ENCODE results near the gene LMAN1L. TPM values are rescaled to one million over a fixed set of nuclear protein-coding genes. Genes with fewer than 3 reads are reported as not detected.

Gene LMAN1L
- total RNA-seq, 4 donors from 2014 or later = 0.42 TPM; not detected in 3

- Histone ChIP-seq H3K4me1 (peaks cover 0 to 56% (median 47%) of the 10 kb centered on the region in 4 donors), H3K9me3 (no peaks in the 10 kb centered on the region)
- TF ChIP-seq POLR2A (IDR thresholded peaks at IDR 0.05) = no peak
- TF ChIP-seq, protein P1, sequence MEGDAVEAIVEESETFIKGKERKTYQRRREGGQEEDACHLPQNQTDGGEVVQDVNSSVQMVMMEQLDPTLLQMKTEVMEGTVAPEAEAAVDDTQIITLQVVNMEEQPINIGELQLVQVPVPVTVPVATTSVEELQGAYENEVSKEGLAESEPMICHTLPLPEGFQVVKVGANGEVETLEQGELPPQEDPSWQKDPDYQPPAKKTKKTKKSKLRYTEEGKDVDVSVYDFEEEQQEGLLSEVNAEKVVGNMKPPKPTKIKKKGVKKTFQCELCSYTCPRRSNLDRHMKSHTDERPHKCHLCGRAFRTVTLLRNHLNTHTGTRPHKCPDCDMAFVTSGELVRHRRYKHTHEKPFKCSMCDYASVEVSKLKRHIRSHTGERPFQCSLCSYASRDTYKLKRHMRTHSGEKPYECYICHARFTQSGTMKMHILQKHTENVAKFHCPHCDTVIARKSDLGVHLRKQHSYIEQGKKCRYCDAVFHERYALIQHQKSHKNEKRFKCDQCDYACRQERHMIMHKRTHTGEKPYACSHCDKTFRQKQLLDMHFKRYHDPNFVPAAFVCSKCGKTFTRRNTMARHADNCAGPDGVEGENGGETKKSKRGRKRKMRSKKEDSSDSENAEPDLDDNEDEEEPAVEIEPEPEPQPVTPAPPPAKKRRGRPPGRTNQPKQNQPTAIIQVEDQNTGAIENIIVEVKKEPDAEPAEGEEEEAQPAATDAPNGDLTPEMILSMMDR (IDR thresholded peaks at IDR 0.05) = no peak
- no peak for TF ChIP-seq EP300 (IDR thresholded peaks at IDR 0.05)
These were observed 60.0 kb downstream of the LMAN1L start for GRCh38 chr15:74872702-74873035.

DNA sequence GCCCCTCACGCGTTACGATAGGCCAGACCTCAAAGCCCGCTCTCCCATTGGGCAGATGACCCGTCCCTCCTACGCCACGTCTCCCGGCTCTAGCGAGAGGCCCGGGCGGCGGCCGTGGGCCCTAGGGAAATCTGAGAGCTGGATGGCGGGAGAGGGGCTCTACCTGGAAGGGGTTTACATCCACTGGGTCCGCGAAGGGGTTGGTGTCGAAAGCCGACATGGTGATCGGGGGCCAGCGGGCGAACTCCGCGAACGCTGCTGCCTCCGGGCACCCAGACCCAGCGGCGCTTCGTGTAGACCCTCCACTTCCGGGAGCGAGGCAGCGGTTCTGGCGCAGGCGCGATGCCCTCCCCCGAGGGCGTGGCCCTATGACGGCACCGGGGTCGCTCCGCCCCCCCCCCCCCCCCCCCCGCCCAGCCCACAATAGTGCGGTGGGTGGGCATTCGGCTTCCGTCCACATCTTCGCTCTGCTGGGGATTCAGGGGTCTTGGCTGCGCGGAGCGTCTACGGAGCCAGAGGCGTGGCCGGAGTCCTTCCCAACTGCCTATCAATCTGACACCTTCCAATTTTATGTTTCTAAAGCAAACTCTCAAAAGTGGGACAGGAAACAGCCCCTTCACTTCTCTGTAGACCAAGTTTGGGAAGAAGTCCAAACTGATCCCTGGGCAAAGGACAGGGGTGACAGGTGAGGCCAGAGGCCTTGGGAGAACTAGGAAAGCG, 60.6 kb downstream of the LMAN1L start, which contains the start of gene SCAMP2:
Gene SCAMP2 (minus strand): TSS at position 330 of the 720 bp plus-strand sequence. CDS start 110 bp downstream, at position 220.
- peak; percentile 85 to 90 for DNase-seq (ENCODE audit: low spot score in 2 of 2)
- H3K4me3 ChIP-seq = peak within 1 kb of the TSS; percentile 69 to 76 (median 75)
- 0% methylated on average over 25 to 29 of the region's 52 CpGs for WGBS, 2 donors
- peaks cover 0 to 51% (median 42%) of the 10 kb centered on the region in 4 donors for H3K4me1 ChIP-seq
- no peaks in the 10 kb centered on the region for H3K36me3 ChIP-seq
- no peaks in the 10 kb centered on the region for H3K27me3 ChIP-seq
- H3K27ac ChIP-seq = peak within 1 kb of the TSS; percentile 91 to 97 (median 92)
- no peaks in the 10 kb centered on the region for H3K9me3 ChIP-seq
- TF ChIP-seq EP300 (IDR thresholded peaks at IDR 0.05) = peak in 1 of 2 donors; percentile 92
- TF ChIP-seq, protein P1 (IDR thresholded peaks at IDR 0.05) = peak in 1 of 5 experiments; percentile 39
- peak; percentile 63 to 87 for TF ChIP-seq POLR2A (IDR thresholded peaks at IDR 0.05)

More at GRCh38 chr15:74872702-74873035, 60.0 kb downstream of the LMAN1L start:
- DNase-seq (ENCODE audit: low spot score in 2 of 2) = no peak
- Histone ChIP-seq H3K27me3 (no peaks in the 10 kb centered on the region), H3K36me3 (no peaks in the 10 kb centered on the region), H3K27ac (peak overlapping the region; percentile 91 to 97 (median 92)), H3K4me3 (peak overlapping the region; percentile 69 to 76 (median 75))
- 0 to 3% methylated on average over 11 of the region's 11 CpGs for WGBS, 2 donors

- DNase-seq (ENCODE audit: low spot score in 2 of 2) = peak in 1 of 2 donors; percentile 28
- H3K27me3 ChIP-seq = no peaks in the 10 kb centered on the region
- peaks cover 0 to 44% (median 35%) of the 10 kb centered on the region in 4 donors for H3K4me1 ChIP-seq
- no peaks in the 10 kb centered on the region for H3K9me3 ChIP-seq
- peak overlapping the region; percentile 91 to 97 (median 92) for H3K27ac ChIP-seq
- TF ChIP-seq, protein P1 (IDR thresholded peaks at IDR 0.05) = no peak
- TF ChIP-seq POLR2A (IDR thresholded peaks at IDR 0.05) = no peak
- TF ChIP-seq EP300 (IDR thresholded peaks at IDR 0.05) = no peak
- WGBS, 2 donors = 25 to 34% methylated on average over 12 to 16 of the region's 16 CpGs
- peak overlapping the region; percentile 69 to 76 (median 75) for H3K4me3 ChIP-seq
- H3K36me3 ChIP-seq = no peaks in the 10 kb centered on the region
These were observed 61.3 kb downstream of the LMAN1L start for GRCh38 chr15:74873756-74874424.

Small RNA genes within 50 kb of the gene (small RNA-seq; reads per million reads assigned to genes)
- gene CPLX3 = not detected
- gene MIR4513 = not detected
- gene MIR6882 = 0.38 reads per million

Other genes starting within 250 kb of the LMAN1L start
- gene CLK3, start 197.0 kb upstream of the LMAN1L start, total RNA-seq = 100 to 1,000 TPM; 130 to 181 (median 138) TPM
- gene EDC3, start 116.8 kb upstream of the LMAN1L start, total RNA-seq = 10 to 100 TPM; 14.4 to 18.8 (median 17.2) TPM
- gene CYP1A1, start 87.3 kb upstream of the LMAN1L start, total RNA-seq = 1 to 10 TPM in 3 of 4 donors, under 1 TPM in 1; 0.44 to 5.1 (median 2.9) TPM
- not detected for gene CYP1A2, start 64.0 kb upstream of the LMAN1L start, total RNA-seq
- 10 to 100 TPM; 14.9 to 56.4 (median 24.5) TPM for gene CSK, start 30.8 kb upstream of the LMAN1L start, total RNA-seq
- gene CPLX3, start 13.8 kb downstream of the LMAN1L start, total RNA-seq = not detected
- 10 to 100 TPM; 42.6 to 86.7 (median 48.9) TPM for gene ULK3, start 30.3 kb downstream of the LMAN1L start, total RNA-seq
- gene SCAMP2, start 60.5 kb downstream of the LMAN1L start, total RNA-seq = 10 to 100 TPM; 47.6 to 72.0 (median 65.7) TPM
- gene MPI, start 77.2 kb downstream of the LMAN1L start, total RNA-seq = 10 to 100 TPM; 42.4 to 79.3 (median 60.8) TPM
- gene FAM219B, start 94.0 kb downstream of the LMAN1L start, total RNA-seq = 10 to 100 TPM; 59.4 to 84.6 (median 80.7) TPM
- 10 to 100 TPM; 27.8 to 51.3 (median 32.1) TPM for gene COX5A, start 125.2 kb downstream of the LMAN1L start, total RNA-seq
- gene RPP25, start 143.9 kb downstream of the LMAN1L start, total RNA-seq = 10 to 100 TPM; 10.1 to 15.9 (median 13.0) TPM
- 10 to 100 TPM in 2 of 4 donors, 1 to 10 TPM in 2; 1.5 to 14.1 (median 8.8) TPM for gene SCAMP5, start 182.7 kb downstream of the LMAN1L start, total RNA-seq
- gene PPCDC, start 210.8 kb downstream of the LMAN1L start, total RNA-seq = 10 to 100 TPM; 19.8 to 42.5 (median 36.4) TPM

Measured in tibial nerve (tissue), 4 donors.